Measurements from ENCODE around the gene GTF2A1L. TPM values are rescaled to one million over a fixed set of nuclear protein-coding genes. Genes with fewer than 3 reads are reported as not detected.

GTF2A1L gene
- total RNA-seq, 1 experiment from 2014 or later = 0.22 TPM

- peak overlapping the region; percentile 7 for H2AFZ ChIP-seq (ENCODE audit: low read depth, low read length, poor library complexity, severe bottlenecking)
- POLR2A ChIA-PET = no interaction called here
These were observed 17.3 kb upstream of the GTF2A1L start for GRCh38 chr2:48600204-48600813.

More at GRCh38 chr2:48600204-48600813, 17.3 kb upstream of the GTF2A1L start:
- BruUV-seq (replicated peaks) = no TSS peak
- H3K9me2 ChIP-seq (ENCODE audit: insufficient read depth) = no peaks in the 10 kb centered on the region
- no peaks in the 10 kb centered on the region for H3K27me3 ChIP-seq (ENCODE audit: insufficient read depth, low read length)
- ChIA-PET CTCF (interaction anchor here (0.6 to 1.7 kb wide), 6 partner anchors 12 to 1891 kb away, joined by 3 to 12 read pairs (median 3); no protein-coding TSS in a partner anchor), RAD21 (ENCODE audit: low non-redundant PET in 1 of 2, low total read pairs in 2 of 2, uncharacterized antibody in 2 of 2, unreplicated experiment in 2 of 2) (no interaction called here)
- intact Hi-C loops (cut with micrococcal nuclease) = loop anchor here (1.0 to 5.0 kb wide), 3 partner anchors 346 to 1802 kb away; no protein-coding TSS in a partner anchor
- no peak overlapping the region for H3K9ac ChIP-seq (ENCODE audit: low read length)
- no peak overlapping the region for H3K4me3 ChIP-seq (replicated peaks in 1 of 2; ENCODE audit: low read depth in 1 of 2, low read length in 2 of 2)
- DNase-seq (ENCODE audit: low read depth, low spot score) (no peak), ATAC-seq (peak; percentile 47; the same call in 1 of the 2 replicates)
- H3K79me2 ChIP-seq (ENCODE audit: insufficient read depth, low read length) = no peaks in the 10 kb centered on the region
- H3K4me1 ChIP-seq (ENCODE audit: control insufficient read depth in 1 of 2, insufficient read depth in 2 of 2, low read length in 2 of 2) = peaks cover 0 to 16% of the 10 kb centered on the region in 2 experiments; a peak in 2 of 4 replicates
- TF ChIP-seq, protein P1, sequence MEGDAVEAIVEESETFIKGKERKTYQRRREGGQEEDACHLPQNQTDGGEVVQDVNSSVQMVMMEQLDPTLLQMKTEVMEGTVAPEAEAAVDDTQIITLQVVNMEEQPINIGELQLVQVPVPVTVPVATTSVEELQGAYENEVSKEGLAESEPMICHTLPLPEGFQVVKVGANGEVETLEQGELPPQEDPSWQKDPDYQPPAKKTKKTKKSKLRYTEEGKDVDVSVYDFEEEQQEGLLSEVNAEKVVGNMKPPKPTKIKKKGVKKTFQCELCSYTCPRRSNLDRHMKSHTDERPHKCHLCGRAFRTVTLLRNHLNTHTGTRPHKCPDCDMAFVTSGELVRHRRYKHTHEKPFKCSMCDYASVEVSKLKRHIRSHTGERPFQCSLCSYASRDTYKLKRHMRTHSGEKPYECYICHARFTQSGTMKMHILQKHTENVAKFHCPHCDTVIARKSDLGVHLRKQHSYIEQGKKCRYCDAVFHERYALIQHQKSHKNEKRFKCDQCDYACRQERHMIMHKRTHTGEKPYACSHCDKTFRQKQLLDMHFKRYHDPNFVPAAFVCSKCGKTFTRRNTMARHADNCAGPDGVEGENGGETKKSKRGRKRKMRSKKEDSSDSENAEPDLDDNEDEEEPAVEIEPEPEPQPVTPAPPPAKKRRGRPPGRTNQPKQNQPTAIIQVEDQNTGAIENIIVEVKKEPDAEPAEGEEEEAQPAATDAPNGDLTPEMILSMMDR (IDR thresholded peaks at IDR 0.05 in 2 of 3, conservative IDR thresholded peaks at IDR 0.05 in 1 of 3; ENCODE audit: borderline replicate concordance in 1 of 3, insufficient read depth in 1 of 3, low read depth in 2 of 3, low read length in 2 of 3) = peak; percentile 55 to 84 (median 63); a peak in 4 of 6 replicates
- TF ChIP-seq RAD21 (IDR thresholded peaks at IDR 0.05; ENCODE audit: low read depth) (peak; percentile 80), CBX3 (IDR thresholded peaks at IDR 0.05; ENCODE audit: low read depth) (no peak), TCF7L2 (IDR thresholded peaks at IDR 0.05; ENCODE audit: borderline replicate concordance, extremely low read depth, insufficient read depth, insufficient read length) (no peak), JUND (IDR thresholded peaks at IDR 0.05) (no peak), ZNF274 (IDR thresholded peaks at IDR 0.05; ENCODE audit: low read depth, low read length) (no peak), EZH2 (IDR thresholded peaks at IDR 0.05) (no peak), CEBPB (IDR thresholded peaks at IDR 0.05; ENCODE audit: low read depth) (no peak), REST (IDR thresholded peaks at IDR 0.05; ENCODE audit: low read depth) (no peak)
- TF ChIP-seq, protein P2, sequence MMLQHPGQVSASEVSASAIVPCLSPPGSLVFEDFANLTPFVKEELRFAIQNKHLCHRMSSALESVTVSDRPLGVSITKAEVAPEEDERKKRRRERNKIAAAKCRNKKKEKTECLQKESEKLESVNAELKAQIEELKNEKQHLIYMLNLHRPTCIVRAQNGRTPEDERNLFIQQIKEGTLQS (IDR thresholded peaks at IDR 0.05) = no peak
- H3K9me3 ChIP-seq (ENCODE audit: control insufficient read depth in 1 of 2, insufficient read depth in 1 of 2, low read depth in 1 of 2, low read length in 2 of 2) = no peaks in the 10 kb centered on the region
- H4K20me1 ChIP-seq (ENCODE audit: insufficient read depth) = no peaks in the 10 kb centered on the region
- H3K27ac ChIP-seq (ENCODE audit: low read depth, low read length) = no peak overlapping the region
- no peaks in the 10 kb centered on the region for H3K36me3 ChIP-seq (ENCODE audit: control insufficient read depth in 1 of 2, insufficient read depth in 2 of 2, low read length in 2 of 2)
- peak overlapping the region; percentile 21; the same call in 1 of the 2 replicates for H3K4me2 ChIP-seq (ENCODE audit: low read length)
